GM23338 (cell line): ENCODE measurements around the gene GRID1. TPM values are rescaled to one million over a fixed set of nuclear protein-coding genes. Genes with fewer than 3 reads are reported as not detected.

Experiments
- ATAC-seq: fragments of 200-7000 bp; cut with Tn5 transposase; 3 replicates; pipeline ENCODE4 v1.9.1; 2020
- DNase-seq: peaks from one replicate; pipeline ENCODE4 v3.0.0-alpha.2; 2015; ENCODE audit warnings: low spot score
- H2AFZ ChIP-seq: fragments of 200-600 bp; sonication (generic); 2 replicates; pipeline ENCODE4 v1.8.0; 2016; ENCODE audit warnings: antibody characterized with exemption, mild to moderate bottlenecking, moderate library complexity
- H3F3A ChIP-seq: fragments of 200-600 bp; sonication (generic); replicated peaks from 2 replicates; pipeline ENCODE4 v1.8.0; 2017; ENCODE audit warnings: antibody characterized with exemption, mixed run types, low read depth
- H3K27ac ChIP-seq: fragments of 200-600 bp; sonication (generic); 2 replicates; pipeline ENCODE4 v1.6.1; 2016; ENCODE audit warnings: low read depth
- H3K27me3 ChIP-seq: fragments of 200-600 bp; sonication (generic); 2 replicates; pipeline ENCODE4 v1.8.0; 2016; ENCODE audit warnings: mild to moderate bottlenecking, mixed run types, moderate library complexity; ENCODE audit not compliant: insufficient read depth
- H3K36me3 ChIP-seq: fragments of 200-600 bp; sonication (generic); 2 replicates; pipeline ENCODE4 v1.8.0; 2016; ENCODE audit warnings: mild to moderate bottlenecking; ENCODE audit not compliant: insufficient read depth
- H3K4me1 ChIP-seq: fragments of 200-600 bp; sonication (generic); 2 replicates; pipeline ENCODE4 v1.8.0; 2016; ENCODE audit warnings: mild to moderate bottlenecking, moderate library complexity; ENCODE audit not compliant: insufficient read depth
- H3K4me2 ChIP-seq: fragments of 200-600 bp; sonication (generic); 2 replicates; pipeline ENCODE4 v1.7.1; 2017; ENCODE audit warnings: mixed run types
- H3K4me3 ChIP-seq: fragments of 200-600 bp; sonication (generic); 2 replicates; pipeline ENCODE4 v1.6.1; 2016; ENCODE audit warnings: mixed run types
- H3K79me2 ChIP-seq: fragments of 200-600 bp; sonication (generic); replicated peaks from 2 replicates; pipeline ENCODE4 v1.8.0; 2017; ENCODE audit warnings: mild to moderate bottlenecking; ENCODE audit not compliant: insufficient read depth
- H3K9me2 ChIP-seq: fragments of 200-600 bp; sonication (generic); 2 replicates; pipeline ENCODE4 v1.8.0; 2017; ENCODE audit not compliant: insufficient read depth
- H4K20me1 ChIP-seq: fragments of 200-600 bp; sonication (generic); replicated peaks from 2 replicates; pipeline ENCODE4 v1.8.0; 2017; ENCODE audit warnings: mild to moderate bottlenecking; ENCODE audit not compliant: insufficient read depth
- H3K27ac Mint-ChIP-seq: 2 replicates; pipeline ENCODE4 v1.8.0; 2020; ENCODE audit warnings: inconsistent platforms, mild to moderate bottlenecking, moderate library complexity, mixed read lengths
- H3K27me3 Mint-ChIP-seq: 3 replicates; pipeline ENCODE4 v1.8.0; 2022; ENCODE audit warnings: low read depth, mild to moderate bottlenecking, moderate library complexity, mixed read lengths, inconsistent platforms; ENCODE audit not compliant: insufficient read depth, poor library complexity
- H3K36me3 Mint-ChIP-seq: 3 replicates; pipeline ENCODE4 v1.8.0; 2021; ENCODE audit warnings: low read depth, mild to moderate bottlenecking, inconsistent platforms, moderate library complexity, mixed read lengths
- H3K4me1 Mint-ChIP-seq: 3 replicates; pipeline ENCODE4 v1.8.0; 2020; ENCODE audit warnings: mild to moderate bottlenecking, inconsistent platforms, mixed read lengths
- H3K4me3 Mint-ChIP-seq: 3 replicates; pipeline ENCODE4 v1.8.0; 2021; ENCODE audit warnings: moderate library complexity, mild to moderate bottlenecking, inconsistent platforms, mixed read lengths
- H3K9me3 Mint-ChIP-seq: 3 replicates; pipeline ENCODE4 v1.8.0; 2020; ENCODE audit warnings: moderate library complexity, mild to moderate bottlenecking, inconsistent platforms, mixed read lengths
- EZH2 ChIP-seq: fragments of 200-600 bp; sonication (generic); IDR thresholded peaks from one replicate; pipeline ENCODE4 v1.8.0; 2017; ENCODE audit warnings: antibody characterized with exemption, mild to moderate bottlenecking, low read depth; ENCODE audit not compliant: unreplicated experiment
- EZH2phosphoT487 ChIP-seq: fragments of 200-600 bp; sonication (generic); IDR thresholded peaks from one replicate; pipeline ENCODE4 v1.8.1; 2018; ENCODE audit warnings: antibody characterized with exemption; ENCODE audit not compliant: unreplicated experiment
- NANOG ChIP-seq: IDR thresholded peaks from 2 replicates; pipeline ENCODE4 v1.6.1; 2016; ENCODE audit warnings: antibody characterized with exemption, borderline replicate concordance
- POLR2AphosphoS5 ChIP-seq: IDR thresholded peaks from 2 replicates; pipeline ENCODE4 v1.6.1; 2016; ENCODE audit warnings: antibody characterized with exemption, low read depth
- STAT1 ChIP-seq: IDR thresholded peaks from one replicate; pipeline ENCODE4 v1.6.1; 2016; ENCODE audit warnings: antibody characterized with exemption; ENCODE audit not compliant: unreplicated experiment
- ZNF114 ChIP-seq: fragments of 250-450 bp; sonication (Bioruptor Pico); IDR thresholded peaks from 2 replicates; pipeline ENCODE4 v1.5.0; 2020; ENCODE audit warnings: mild to moderate bottlenecking, moderate library complexity
- ZNF462 ChIP-seq: fragments of 250-450 bp; sonication (Bioruptor Pico); IDR thresholded peaks from 2 replicates; pipeline ENCODE4 v1.5.0; 2020; ENCODE audit warnings: mild to moderate bottlenecking, moderate library complexity
- polyA plus RNA-seq: library from polyadenylated mRNA; unstranded; fragments of >200 nt; fragmentation: Nextera tagmentation; extraction: Ambion mirVana; gene quantifications from 2 replicates; pipeline ENCODE4 v1.2.1, GENCODE V29; 2016
- total RNA-seq: library from RNA; depleted of rRNA; stranded (reverse); fragments of >200 nt; shearing (Covaris generic); gene quantifications from 2 replicates; pipeline ENCODE4 v1.2.3, GENCODE V29; 2014
- TF ChIP-seq, protein P1 (sequence below): IDR thresholded peaks from 2 replicates; pipeline ENCODE4 v1.6.1; 2016; ENCODE audit warnings: antibody characterized with exemption
- TF ChIP-seq, protein P2 (sequence below), 2 experiments: fragments of 200-600 bp in 1 of 2; sonication (generic) in 1 of 2; conservative IDR thresholded peaks; 2 replicates each; pipeline versions ENCODE4 v1.5.1 to v1.6.1; 2016 to 2017; ENCODE audit warnings: antibody characterized with exemption in 2 of 2, low read depth in 2 of 2, mild to moderate bottlenecking in 2 of 2, moderate library complexity in 1 of 2
- TF ChIP-seq, protein P3 (sequence below): IDR thresholded peaks from one replicate; pipeline ENCODE4 v1.6.1; 2018; ENCODE audit warnings: antibody characterized with exemption; ENCODE audit not compliant: unreplicated experiment

The GRID1 gene
- total and polyA plus RNA-seq, 2 experiments from 2014 or later: 0.14 to 0.15 TPM

DNA sequence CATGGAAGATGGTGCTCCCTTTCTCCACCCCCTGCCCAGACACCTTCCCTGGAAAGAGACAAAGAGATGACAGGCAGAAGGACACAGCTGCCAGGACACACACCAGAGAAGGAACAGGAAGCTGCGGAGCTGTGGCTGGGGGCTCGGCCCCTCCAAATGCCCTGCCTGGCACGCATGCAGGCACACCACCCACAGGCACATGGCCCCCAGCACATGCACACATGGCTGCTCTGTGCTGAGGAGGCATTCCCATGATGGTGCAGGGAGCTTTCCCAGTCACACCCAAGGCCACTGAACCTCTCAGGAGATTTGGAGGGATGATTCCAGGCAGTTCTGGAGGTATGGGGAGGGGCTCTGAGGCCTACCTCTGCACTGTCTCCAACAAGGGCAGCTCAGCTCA lies 143.3 kb downstream of the GRID1 start:
- Mint-ChIP-seq H3K27me3 (peaks cover 8% of the 10 kb centered on the region), H3K27ac (no peak overlapping the region), H3K9me3 (peaks cover 3% of the 10 kb centered on the region; the same call in 2 of the 3 replicates), H3K4me3 (no peak overlapping the region), H3K36me3 (no peaks in the 10 kb centered on the region; the same call in 2 of the 3 replicates), H3K4me1 (peaks cover 15% of the 10 kb centered on the region)
- Histone ChIP-seq H3K27ac (no peak overlapping the region), H3K9me2 (no peaks in the 10 kb centered on the region), H3K4me1 (no peaks in the 10 kb centered on the region), H3K79me2 (no peaks in the 10 kb centered on the region), H4K20me1 (no peaks in the 10 kb centered on the region), H3K4me3 (no peak overlapping the region), H3K36me3 (no peaks in the 10 kb centered on the region), H3F3A (no peaks in the 10 kb centered on the region), H3K4me2 (no peak overlapping the region), H2AFZ (no peak overlapping the region), H3K27me3 (no peaks in the 10 kb centered on the region)
- TF ChIP-seq ZNF114 (CRISPR knock-in tag) (no peak), EZH2phosphoT487 (no peak), POLR2AphosphoS5 (no peak), STAT1 (no peak), ZNF462 (no peak), EZH2 (no peak), NANOG (no peak)
- TF ChIP-seq, protein P1, sequence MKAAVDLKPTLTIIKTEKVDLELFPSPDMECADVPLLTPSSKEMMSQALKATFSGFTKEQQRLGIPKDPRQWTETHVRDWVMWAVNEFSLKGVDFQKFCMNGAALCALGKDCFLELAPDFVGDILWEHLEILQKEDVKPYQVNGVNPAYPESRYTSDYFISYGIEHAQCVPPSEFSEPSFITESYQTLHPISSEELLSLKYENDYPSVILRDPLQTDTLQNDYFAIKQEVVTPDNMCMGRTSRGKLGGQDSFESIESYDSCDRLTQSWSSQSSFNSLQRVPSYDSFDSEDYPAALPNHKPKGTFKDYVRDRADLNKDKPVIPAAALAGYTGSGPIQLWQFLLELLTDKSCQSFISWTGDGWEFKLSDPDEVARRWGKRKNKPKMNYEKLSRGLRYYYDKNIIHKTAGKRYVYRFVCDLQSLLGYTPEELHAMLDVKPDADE: no peak
- TF ChIP-seq, protein P2, sequence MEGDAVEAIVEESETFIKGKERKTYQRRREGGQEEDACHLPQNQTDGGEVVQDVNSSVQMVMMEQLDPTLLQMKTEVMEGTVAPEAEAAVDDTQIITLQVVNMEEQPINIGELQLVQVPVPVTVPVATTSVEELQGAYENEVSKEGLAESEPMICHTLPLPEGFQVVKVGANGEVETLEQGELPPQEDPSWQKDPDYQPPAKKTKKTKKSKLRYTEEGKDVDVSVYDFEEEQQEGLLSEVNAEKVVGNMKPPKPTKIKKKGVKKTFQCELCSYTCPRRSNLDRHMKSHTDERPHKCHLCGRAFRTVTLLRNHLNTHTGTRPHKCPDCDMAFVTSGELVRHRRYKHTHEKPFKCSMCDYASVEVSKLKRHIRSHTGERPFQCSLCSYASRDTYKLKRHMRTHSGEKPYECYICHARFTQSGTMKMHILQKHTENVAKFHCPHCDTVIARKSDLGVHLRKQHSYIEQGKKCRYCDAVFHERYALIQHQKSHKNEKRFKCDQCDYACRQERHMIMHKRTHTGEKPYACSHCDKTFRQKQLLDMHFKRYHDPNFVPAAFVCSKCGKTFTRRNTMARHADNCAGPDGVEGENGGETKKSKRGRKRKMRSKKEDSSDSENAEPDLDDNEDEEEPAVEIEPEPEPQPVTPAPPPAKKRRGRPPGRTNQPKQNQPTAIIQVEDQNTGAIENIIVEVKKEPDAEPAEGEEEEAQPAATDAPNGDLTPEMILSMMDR (conservative IDR thresholded peaks at IDR 0.05; ENCODE audit: low read depth in 2 of 2): no peak
- TF ChIP-seq, protein P3, sequence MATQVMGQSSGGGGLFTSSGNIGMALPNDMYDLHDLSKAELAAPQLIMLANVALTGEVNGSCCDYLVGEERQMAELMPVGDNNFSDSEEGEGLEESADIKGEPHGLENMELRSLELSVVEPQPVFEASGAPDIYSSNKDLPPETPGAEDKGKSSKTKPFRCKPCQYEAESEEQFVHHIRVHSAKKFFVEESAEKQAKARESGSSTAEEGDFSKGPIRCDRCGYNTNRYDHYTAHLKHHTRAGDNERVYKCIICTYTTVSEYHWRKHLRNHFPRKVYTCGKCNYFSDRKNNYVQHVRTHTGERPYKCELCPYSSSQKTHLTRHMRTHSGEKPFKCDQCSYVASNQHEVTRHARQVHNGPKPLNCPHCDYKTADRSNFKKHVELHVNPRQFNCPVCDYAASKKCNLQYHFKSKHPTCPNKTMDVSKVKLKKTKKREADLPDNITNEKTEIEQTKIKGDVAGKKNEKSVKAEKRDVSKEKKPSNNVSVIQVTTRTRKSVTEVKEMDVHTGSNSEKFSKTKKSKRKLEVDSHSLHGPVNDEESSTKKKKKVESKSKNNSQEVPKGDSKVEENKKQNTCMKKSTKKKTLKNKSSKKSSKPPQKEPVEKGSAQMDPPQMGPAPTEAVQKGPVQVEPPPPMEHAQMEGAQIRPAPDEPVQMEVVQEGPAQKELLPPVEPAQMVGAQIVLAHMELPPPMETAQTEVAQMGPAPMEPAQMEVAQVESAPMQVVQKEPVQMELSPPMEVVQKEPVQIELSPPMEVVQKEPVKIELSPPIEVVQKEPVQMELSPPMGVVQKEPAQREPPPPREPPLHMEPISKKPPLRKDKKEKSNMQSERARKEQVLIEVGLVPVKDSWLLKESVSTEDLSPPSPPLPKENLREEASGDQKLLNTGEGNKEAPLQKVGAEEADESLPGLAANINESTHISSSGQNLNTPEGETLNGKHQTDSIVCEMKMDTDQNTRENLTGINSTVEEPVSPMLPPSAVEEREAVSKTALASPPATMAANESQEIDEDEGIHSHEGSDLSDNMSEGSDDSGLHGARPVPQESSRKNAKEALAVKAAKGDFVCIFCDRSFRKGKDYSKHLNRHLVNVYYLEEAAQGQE: no peak
- DNase-seq: no peak
- ATAC-seq: no peak
